Measurements from ENCODE around the gene SPRR2A. TPM values are rescaled to one million over a fixed set of nuclear protein-coding genes. Genes with fewer than 3 reads are reported as not detected.

The SPRR2A gene
- total RNA-seq, 1 experiment from 2014 or later: not detected

GRCh38 chr1:153024413-153024812 lies 32.9 kb downstream of the SPRR2A start:
- no peaks in the 10 kb centered on the region for H3K9me3 ChIP-seq (ENCODE audit: control insufficient read depth in 1 of 2, insufficient read depth in 1 of 2, low read depth in 1 of 2, low read length in 2 of 2)
- H3K4me1 ChIP-seq (ENCODE audit: control insufficient read depth in 1 of 2, insufficient read depth in 2 of 2, low read length in 2 of 2): no peaks in the 10 kb centered on the region
- ChIA-PET RAD21 (ENCODE audit: low non-redundant PET in 1 of 2, low total read pairs in 2 of 2, uncharacterized antibody in 2 of 2, unreplicated experiment in 2 of 2) (no interaction called here), CTCF (no interaction called here), POLR2A (no interaction called here)
- ATAC-seq (no peak), DNase-seq (ENCODE audit: low read depth, low spot score) (no peak)
- intact Hi-C loops (cut with micrococcal nuclease): no loop called here
- TF ChIP-seq POLR2AphosphoS5 (IDR thresholded peaks at IDR 0.05; ENCODE audit: low read depth, low read length) (no peak), YY1 (IDR thresholded peaks at IDR 0.05; ENCODE audit: extremely low read depth, insufficient replicate concordance, low read depth, low read length) (no peak), CEBPB (IDR thresholded peaks at IDR 0.05; ENCODE audit: low read depth) (no peak), TCF7L2 (IDR thresholded peaks at IDR 0.05; ENCODE audit: borderline replicate concordance, extremely low read depth, insufficient read depth, insufficient read length) (no peak), RAD21 (IDR thresholded peaks at IDR 0.05; ENCODE audit: low read depth) (no peak), SRF (IDR thresholded peaks at IDR 0.05; ENCODE audit: low read depth) (no peak), EZH2phosphoT487 (IDR thresholded peaks at IDR 0.05; ENCODE audit: borderline replicate concordance) (no peak), JUND (IDR thresholded peaks at IDR 0.05) (no peak), POLR2A (IDR thresholded peaks at IDR 0.05; ENCODE audit: borderline replicate concordance, extremely low read depth, insufficient read depth, insufficient read length) (no peak), CBX3 (IDR thresholded peaks at IDR 0.05; ENCODE audit: low read depth) (no peak), CTCF (IDR thresholded peaks at IDR 0.05 in 2 of 3, conservative IDR thresholded peaks at IDR 0.05 in 1 of 3; ENCODE audit: borderline replicate concordance in 1 of 3, insufficient read depth in 1 of 3, low read depth in 2 of 3, low read length in 2 of 3) (no peak), EGR1 (IDR thresholded peaks at IDR 0.05; ENCODE audit: low read depth) (no peak), SP1 (IDR thresholded peaks at IDR 0.05; ENCODE audit: low read depth) (no peak), ATF3 (IDR thresholded peaks at IDR 0.05) (no peak), EZH2 (IDR thresholded peaks at IDR 0.05) (no peak)
- TF ChIP-seq, protein P1, sequence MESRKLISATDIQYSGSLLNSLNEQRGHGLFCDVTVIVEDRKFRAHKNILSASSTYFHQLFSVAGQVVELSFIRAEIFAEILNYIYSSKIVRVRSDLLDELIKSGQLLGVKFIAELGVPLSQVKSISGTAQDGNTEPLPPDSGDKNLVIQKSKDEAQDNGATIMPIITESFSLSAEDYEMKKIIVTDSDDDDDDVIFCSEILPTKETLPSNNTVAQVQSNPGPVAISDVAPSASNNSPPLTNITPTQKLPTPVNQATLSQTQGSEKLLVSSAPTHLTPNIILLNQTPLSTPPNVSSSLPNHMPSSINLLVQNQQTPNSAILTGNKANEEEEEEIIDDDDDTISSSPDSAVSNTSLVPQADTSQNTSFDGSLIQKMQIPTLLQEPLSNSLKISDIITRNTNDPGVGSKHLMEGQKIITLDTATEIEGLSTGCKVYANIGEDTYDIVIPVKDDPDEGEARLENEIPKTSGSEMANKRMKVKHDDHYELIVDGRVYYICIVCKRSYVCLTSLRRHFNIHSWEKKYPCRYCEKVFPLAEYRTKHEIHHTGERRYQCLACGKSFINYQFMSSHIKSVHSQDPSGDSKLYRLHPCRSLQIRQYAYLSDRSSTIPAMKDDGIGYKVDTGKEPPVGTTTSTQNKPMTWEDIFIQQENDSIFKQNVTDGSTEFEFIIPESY (IDR thresholded peaks at IDR 0.05; ENCODE audit: extremely low read depth, insufficient replicate concordance, low read length): no peak
- H3K9ac ChIP-seq (ENCODE audit: low read length): no peak overlapping the region
- H3K27me3 ChIP-seq (ENCODE audit: insufficient read depth, low read length): peaks cover 13% of the 10 kb centered on the region
- H4K20me1 ChIP-seq (ENCODE audit: insufficient read depth): no peaks in the 10 kb centered on the region
- no TSS peak for BruUV-seq (replicated peaks)
- no peak overlapping the region for H3K4me2 ChIP-seq (ENCODE audit: low read length)
- H2AFZ ChIP-seq (ENCODE audit: low read depth, low read length, poor library complexity, severe bottlenecking): no peak overlapping the region
- H3K27ac ChIP-seq (ENCODE audit: low read depth, low read length): no peak overlapping the region
- H3K9me2 ChIP-seq (ENCODE audit: insufficient read depth): no peaks in the 10 kb centered on the region
- no peaks in the 10 kb centered on the region for H3K79me2 ChIP-seq (ENCODE audit: insufficient read depth, low read length)
- H3K4me3 ChIP-seq (replicated peaks in 1 of 2; ENCODE audit: low read depth in 1 of 2, low read length in 2 of 2): no peak overlapping the region
- no peaks in the 10 kb centered on the region for H3K36me3 ChIP-seq (ENCODE audit: control insufficient read depth in 1 of 2, insufficient read depth in 2 of 2, low read length in 2 of 2)
